HG02938 (cell line): ENCODE results near the gene CD151.

ENCODE experiments used
- ATAC-seq: cut with Tn5 transposase; IDR thresholded peaks from one replicate; pipeline ENCODE4 v1.9.1; 2021; ENCODE audit warnings: mild to moderate bottlenecking, moderate library complexity; ENCODE audit not compliant: unreplicated experiment

CD151 gene

DNA sequence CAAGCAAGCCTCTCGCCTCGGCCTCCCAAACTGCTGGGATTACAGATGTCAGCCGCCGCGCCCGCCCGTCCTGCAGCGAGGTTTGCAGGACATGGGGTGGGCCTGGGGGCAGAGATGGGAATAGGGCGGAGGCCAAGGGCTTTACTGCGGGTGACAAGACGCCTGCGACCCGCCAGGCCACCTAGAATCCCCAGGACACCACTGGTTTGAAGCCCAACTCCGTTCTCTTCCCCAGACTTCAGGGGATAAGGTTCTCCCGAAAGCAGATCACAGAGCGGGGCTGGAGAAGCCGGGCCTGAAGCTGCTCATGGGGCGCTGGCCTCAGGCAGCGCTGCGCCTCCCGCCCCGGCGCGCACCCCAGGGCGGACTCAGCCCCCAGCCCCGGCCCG is 9.2 kb downstream of the CD151 start:
- ATAC-seq: no peak

DNA sequence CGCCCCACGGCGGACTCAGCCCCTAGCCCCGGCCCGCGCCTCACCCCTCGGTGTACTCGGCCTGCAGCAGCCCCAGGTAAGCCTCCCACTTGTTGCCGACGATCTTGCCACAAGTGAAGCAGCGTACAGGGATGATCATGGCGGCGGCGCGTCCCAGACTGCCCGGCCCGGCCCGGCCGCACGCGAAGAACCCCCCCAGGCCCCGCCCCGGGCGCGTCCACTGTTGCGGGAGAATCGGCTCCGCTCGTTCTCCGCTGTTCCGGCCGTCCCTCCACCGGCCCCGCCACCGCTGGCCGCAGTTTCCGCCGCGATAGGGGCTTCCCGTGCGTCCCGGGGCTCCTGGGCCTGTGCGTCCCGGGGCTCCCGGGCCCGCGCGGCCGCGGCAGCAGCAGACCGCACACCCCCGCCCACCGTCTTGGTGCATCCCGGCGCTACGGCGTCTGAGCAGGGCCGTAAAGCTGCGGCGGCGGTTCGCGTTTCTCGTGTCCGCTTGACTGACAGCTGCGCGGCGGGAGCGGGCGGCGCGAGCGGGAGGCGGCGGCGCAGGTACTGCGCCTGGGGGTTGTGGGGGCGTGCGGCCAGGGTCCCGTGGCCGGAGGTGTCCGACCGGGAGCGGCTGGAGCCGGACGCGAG is 9.7 kb downstream of the CD151 start, which contains the start of the genes POLR2L and TSPAN4:
TSS of gene POLR2L (minus strand) at position 160 of the 633 bp plus-strand sequence. CDS start at position 139, 21 bp downstream.
TSS of gene TSPAN4 (plus strand) at position 483 of the 633 bp plus-strand sequence. CDS start 7,453 bp downstream, outside the sequence.
- ATAC-seq: peak; percentile 60

GRCh38 chr11:843086-843734 is 10.5 kb downstream of the CD151 start:
- ATAC-seq: peak; percentile 2

DNA sequence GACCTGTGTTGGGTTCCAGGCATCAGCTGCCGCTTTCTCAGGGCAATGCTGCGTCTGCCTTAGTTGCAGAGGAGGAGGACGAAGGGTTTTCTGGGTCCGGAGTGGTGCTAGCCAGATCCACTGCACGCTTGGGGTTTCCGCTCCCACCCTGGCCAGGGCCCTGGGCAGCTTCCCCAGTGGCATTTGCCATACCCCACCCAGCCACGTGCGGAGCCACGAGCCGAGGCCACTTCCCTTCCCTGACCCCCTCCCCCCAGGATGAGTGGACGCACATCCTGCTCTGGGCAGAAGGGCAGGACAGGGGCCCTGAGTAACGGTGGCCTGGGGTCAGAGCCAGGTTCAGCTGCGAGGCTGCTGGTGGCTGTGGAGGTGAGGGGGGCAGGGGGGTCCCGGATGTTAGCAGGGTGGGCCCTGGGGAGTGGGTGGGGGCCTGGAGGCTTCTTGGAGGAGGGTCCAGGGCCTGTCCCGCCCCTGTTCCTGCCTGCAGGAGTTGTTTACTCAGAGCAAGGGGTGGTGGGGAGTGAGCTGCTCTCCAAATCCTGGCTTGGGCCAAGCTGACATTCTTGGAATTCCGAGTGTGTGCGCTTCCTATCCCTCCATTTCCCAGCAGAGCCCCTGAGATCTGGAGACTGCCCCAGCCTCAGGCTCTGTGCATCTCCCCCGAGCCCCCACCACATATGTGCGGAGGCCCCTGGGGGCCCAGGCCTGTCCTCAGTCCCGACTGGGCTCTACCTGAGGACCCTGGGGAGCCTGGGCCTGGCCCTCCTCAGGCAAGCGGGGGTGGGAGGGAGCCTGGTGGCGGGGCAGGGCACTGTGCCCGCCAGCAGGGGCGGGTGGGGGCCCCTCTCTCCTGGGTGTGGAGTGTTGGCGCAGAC is 11.3 kb downstream of the CD151 start:
- ATAC-seq: no peak

DNA sequence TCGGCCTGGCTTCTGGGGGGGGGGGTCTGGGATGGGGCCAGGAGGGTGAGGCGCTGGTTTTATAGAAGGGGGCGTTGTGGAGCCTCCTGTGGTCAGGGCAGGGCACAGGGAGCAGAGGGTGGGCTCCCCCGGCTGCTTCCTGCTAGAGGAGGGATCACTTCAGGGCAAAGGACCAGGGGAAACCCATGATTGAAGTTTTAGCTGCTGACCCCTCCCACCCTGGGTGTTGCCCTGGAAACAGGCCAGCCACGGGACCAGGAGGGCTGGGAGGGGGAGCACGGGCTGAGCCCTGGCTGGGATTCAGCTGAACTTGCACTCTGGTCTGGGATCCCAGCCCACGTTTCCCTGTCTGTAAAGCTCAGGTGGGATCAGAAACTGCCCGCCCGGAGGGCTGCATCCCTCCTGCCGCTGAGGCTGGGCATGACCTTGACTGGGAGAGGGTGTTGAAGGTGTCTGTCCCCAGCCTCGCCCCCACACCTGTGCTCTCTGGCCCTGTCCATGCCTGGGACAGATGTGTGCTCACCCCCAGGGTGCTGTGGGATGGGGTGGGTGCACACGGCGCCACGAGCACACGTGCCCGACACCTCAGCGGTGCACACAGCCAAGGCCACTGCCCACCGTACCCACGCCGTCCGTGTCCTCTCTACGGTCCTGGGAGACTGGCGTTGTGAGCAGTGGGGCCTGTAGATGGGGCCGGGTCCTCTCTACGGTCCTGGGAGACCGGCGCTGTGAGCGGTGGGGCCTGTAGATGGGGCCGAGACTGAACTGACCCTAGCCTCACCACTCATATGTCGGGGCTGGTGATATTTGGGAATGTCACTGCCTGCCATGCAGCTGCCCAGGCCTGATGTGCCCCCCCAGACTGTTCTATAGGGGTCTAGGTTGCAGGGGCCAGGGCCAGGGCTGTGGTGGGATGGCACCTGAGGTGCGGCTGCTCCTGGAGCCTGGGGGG is 12.2 kb downstream of the CD151 start:
- ATAC-seq: no peak

- ATAC-seq: no peak
Measured at GRCh38 chr11:845872-846495, 13.2 kb downstream of the CD151 start.

DNA sequence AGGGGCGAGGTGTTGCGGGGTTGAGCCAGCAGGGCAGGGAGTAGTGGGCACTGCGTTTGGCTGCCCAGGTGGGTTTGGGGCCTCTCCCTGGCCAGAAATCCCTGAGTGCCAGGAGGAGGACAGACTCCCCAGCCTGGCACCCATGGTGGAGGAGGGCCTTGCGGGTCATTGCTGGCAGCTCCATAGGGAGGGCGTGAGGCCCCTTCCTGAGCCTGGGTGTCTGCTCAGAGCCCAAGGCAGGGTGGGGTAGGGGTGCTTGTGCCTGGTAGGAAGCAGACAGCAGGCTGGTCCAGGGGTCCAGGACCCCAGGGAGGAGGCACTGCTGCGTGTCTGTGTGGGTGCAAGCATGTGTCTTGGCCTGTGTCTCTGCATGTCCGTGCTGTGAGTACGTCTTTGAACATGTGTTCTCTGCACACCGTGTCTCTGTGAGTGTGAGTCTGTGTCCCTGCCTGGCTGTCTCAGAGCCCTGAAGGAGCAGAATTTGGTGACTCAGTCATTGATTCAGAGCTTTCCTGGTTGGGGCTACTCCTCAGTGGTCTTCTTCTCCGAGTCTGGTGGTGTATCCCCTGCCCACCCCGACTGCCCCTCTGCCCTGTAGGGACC is 13.8 kb downstream of the CD151 start:
- ATAC-seq: no peak

DNA sequence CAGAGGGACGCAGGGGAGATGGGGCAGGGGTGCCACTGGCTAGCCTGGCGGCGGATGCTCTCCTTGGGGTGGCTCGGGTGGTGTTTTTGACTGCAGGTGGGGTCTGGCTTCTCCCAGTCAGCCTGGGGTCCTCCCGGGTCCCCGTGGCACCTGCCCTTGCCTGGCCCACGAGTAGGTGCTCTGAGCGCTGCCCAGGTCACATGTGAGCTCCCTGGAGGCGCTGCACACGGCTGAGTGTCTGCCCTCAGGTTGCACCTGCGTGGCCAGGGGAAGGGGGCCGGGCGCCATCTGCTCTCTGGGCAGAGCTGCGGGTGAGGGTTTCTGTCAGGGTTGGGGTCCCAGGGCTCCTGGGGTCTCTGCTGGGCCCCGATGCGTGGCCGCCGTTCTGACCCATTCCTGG is 15.1 kb downstream of the CD151 start:
- no peak for ATAC-seq

- ATAC-seq: no peak
Measured at GRCh38 chr11:848380-848931, 15.7 kb downstream of the CD151 start.

- ATAC-seq: no peak
Measured at GRCh38 chr11:849104-849824, 16.5 kb downstream of the CD151 start.

DNA sequence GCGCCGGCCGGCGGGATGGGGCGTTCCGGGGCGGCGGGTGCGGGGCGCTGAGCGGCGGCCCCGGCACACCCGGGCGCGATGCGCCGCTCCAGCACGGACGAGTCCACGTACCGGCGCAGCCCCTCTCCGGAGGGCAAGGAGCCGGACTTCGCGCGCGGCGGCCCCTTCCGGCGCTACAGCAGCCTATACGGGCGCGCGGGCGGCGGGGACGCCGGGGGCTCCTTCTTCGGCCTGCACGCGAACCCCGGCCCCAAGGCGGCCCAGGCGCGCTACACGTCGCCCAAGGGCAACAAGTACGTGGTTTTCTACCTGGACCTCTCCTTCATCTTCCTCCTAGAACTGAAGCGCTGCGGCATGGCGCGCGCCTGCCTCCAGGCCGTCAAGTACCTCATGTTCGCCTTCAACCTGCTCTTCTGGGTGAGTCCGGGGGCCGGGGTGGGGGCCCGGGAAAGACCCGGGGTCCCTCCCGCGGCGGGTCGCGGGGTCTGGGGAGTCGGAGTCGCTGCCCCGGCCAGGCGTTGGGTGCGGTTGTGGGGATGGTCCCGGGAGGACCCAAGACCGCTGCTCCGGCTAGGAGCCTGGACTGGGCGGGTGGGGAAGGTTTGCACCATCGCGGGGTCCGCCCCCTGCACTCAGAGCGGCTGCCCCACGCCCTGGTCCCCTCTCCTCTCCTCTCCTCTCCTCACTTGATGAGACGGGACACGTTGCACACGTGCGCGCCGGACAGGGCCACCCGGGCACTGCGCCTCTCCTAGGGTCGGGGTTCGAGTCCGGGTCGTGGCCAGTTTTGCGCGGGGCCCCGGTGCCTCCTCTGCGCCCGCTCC is 17.4 kb downstream of the CD151 start:
- no peak for ATAC-seq

- no peak for ATAC-seq
Measured at GRCh38 chr11:850775-851763, 18.3 kb downstream of the CD151 start.

GRCh38 chr11:852762-853161 is 20.0 kb downstream of the CD151 start:
- no peak for ATAC-seq

- ATAC-seq: no peak
Measured at GRCh38 chr11:853682-854448, 21.1 kb downstream of the CD151 start.

DNA sequence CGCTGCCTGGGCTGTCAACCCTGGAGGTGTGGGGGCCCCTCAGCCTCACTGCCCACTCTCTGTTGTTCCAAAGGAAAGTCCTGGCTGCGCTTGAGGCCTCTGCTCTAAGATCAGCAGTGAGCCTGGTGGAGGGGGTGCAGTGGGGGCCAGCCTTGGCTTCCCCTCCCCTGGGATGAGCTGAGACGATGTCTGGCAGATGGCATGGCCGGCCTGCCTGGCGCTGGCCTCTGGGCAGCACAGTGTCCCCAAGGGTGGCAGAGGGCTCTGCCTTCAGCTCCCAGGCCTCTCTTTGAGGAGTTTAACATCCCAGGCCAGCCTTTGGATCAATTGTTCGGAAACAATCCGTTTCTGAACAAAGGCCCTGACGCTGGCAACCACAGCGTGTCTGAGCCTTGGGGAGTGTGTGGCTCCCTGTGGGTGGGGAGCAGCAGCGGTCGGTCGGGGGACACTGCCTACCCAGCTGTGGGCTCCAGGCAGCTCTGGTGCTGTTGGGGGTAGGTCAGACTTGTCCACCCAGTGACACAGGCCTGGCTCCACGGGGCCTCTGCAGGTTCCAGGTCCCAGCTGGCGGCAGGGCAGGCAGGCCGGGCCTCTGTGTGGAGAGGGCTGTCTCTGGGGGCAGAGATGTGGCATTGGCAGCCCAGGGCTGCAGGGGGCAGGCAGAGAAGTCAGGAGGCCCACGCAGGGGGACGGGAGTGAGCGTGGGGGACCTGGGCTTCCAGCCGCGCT is 22.0 kb downstream of the CD151 start:
- no peak for ATAC-seq
